ENCODE data around the gene KIF4A.

- TF ChIP-seq CTCF (optimal IDR thresholded peaks at IDR 0.05 in 1 of 3, IDR thresholded peaks at IDR 0.05 in 1 of 3, conservative IDR thresholded peaks at IDR 0.05 in 1 of 3; ENCODE audit: extremely low read depth in 1 of 3, insufficient read depth in 2 of 3, low read length in 3 of 3), result no peak
- no peak for TF ChIP-seq EZH2 (IDR thresholded peaks at IDR 0.05; ENCODE audit: low read length)
Observed at GRCh38 chrX:70410921-70411320, 121.0 kb downstream of the KIF4A start.
